Urothelium cell line (cell line): ENCODE results near the gene TNFSF15.

Experiments
- DNase-seq: peaks from one replicate; pipeline ENCODE4 v3.0.0; 2011; ENCODE audit warnings: low spot score, mixed read lengths
- FAIRE-seq: peaks from 2 replicates; lab custom pipeline; 2011; peaks lifted over from hg19 to GRCh38; lab: Jason Lieb, UNC

Gene TNFSF15

GRCh38 chr9:114805670-114806525, at the start of gene TNFSF15:
Gene TNFSF15 (minus strand): TSS chr9:114806039. CDS start chr9:114806012, 27 bp downstream.
- no peak for FAIRE-seq
- DNase-seq, result peak; percentile 21

GRCh38 chr9:114855488-114855887, 49.6 kb upstream of the TNFSF15 start:
- no peak for FAIRE-seq
- DNase-seq, result no peak

GRCh38 chr9:114854736-114855355, 49.0 kb upstream of the TNFSF15 start:
- FAIRE-seq (no peak), DNase-seq (no peak)

- no peak for DNase-seq
- no peak for FAIRE-seq
These were observed 47.4 kb upstream of the TNFSF15 start for GRCh38 chr9:114853071-114853855.

GRCh38 chr9:114852050-114852594, 46.3 kb upstream of the TNFSF15 start:
- FAIRE-seq (no peak), DNase-seq (no peak)

GRCh38 chr9:114851306-114851705, 45.5 kb upstream of the TNFSF15 start:
- FAIRE-seq, result no peak
- DNase-seq, result no peak

GRCh38 chr9:114850871-114851270, 45.0 kb upstream of the TNFSF15 start:
- FAIRE-seq, result no peak
- no peak for DNase-seq

- FAIRE-seq (no peak), DNase-seq (no peak)
These were observed 43.6 kb upstream of the TNFSF15 start for GRCh38 chr9:114849450-114849849.

- DNase-seq (no peak), FAIRE-seq (no peak)
These were observed 41.9 kb upstream of the TNFSF15 start for GRCh38 chr9:114847492-114848417.

GRCh38 chr9:114845373-114845772, 39.5 kb upstream of the TNFSF15 start:
- DNase-seq, result no peak
- no peak for FAIRE-seq

GRCh38 chr9:114844766-114845165, 38.9 kb upstream of the TNFSF15 start:
- DNase-seq, result no peak
- FAIRE-seq, result no peak

GRCh38 chr9:114837923-114838322, 32.1 kb upstream of the TNFSF15 start:
- FAIRE-seq (no peak), DNase-seq (no peak)

GRCh38 chr9:114836769-114837168, 30.9 kb upstream of the TNFSF15 start:
- FAIRE-seq (no peak), DNase-seq (no peak)

- no peak for FAIRE-seq
These were observed 28.5 kb upstream of the TNFSF15 start for GRCh38 chr9:114834386-114834785.

GRCh38 chr9:114830546-114830945, 24.7 kb upstream of the TNFSF15 start:
- FAIRE-seq (no peak), DNase-seq (no peak)

More at GRCh38 chr9:114834386-114834785, 28.5 kb upstream of the TNFSF15 start:
- no peak for DNase-seq

GRCh38 chr9:114829574-114830440, 24.0 kb upstream of the TNFSF15 start:
- DNase-seq, result no peak
- FAIRE-seq, result no peak

- DNase-seq, result no peak
- no peak for FAIRE-seq
These were observed 22.4 kb upstream of the TNFSF15 start for GRCh38 chr9:114828303-114828650.

GRCh38 chr9:114827641-114828302, 21.9 kb upstream of the TNFSF15 start:
- FAIRE-seq (no peak), DNase-seq (no peak)

GRCh38 chr9:114826431-114826830, 20.6 kb upstream of the TNFSF15 start:
- FAIRE-seq (no peak), DNase-seq (no peak)
